HepG2 (cell line): ENCODE data around the gene TRIM54. TPM values are rescaled to one million over a fixed set of nuclear protein-coding genes. Genes with fewer than 3 reads are reported as not detected.

Source experiments
- ASH2L ChIP-seq: fragments of 300-600, 200-600 bp; sonication (generic); IDR thresholded peaks from 2 replicates; pipeline ENCODE4 v1.7.0; 2017; ENCODE audit warnings: low read depth, mild to moderate bottlenecking, moderate library complexity, mixed read lengths, low read length; ENCODE audit not compliant: insufficient read length
- ATM ChIP-seq: fragments of 450-650 bp; IDR thresholded peaks from 2 replicates; pipeline ENCODE4 v1.7.1; 2017; ENCODE audit warnings: mild to moderate bottlenecking, borderline replicate concordance
- MEF2D ChIP-seq: sonication (generic); formaldehyde crosslinking; IDR thresholded peaks from 2 replicates; pipeline ENCODE4 v1.5.1; 2020; ENCODE audit warnings: mild to moderate bottlenecking, missing genetic modification reagents
- TBL1XR1 ChIP-seq: fragments of 150-350 bp; IDR thresholded peaks from 2 replicates; pipeline ENCODE4 v1.6.1; 2014; ENCODE audit warnings: borderline replicate concordance, low read length; ENCODE audit not compliant: partially characterized antibody
- ZBTB42 ChIP-seq: sonication (generic); formaldehyde crosslinking; IDR thresholded peaks from 2 replicates; pipeline ENCODE4 v1.5.0; 2020; ENCODE audit warnings: mild to moderate bottlenecking, missing genetic modification reagents
- ZNF235 ChIP-seq: sonication (generic); formaldehyde crosslinking; IDR thresholded peaks from 2 replicates; pipeline ENCODE4 v1.8.1; 2023; ENCODE audit warnings: mild to moderate bottlenecking, missing genetic modification reagents, borderline replicate concordance
- ZNF577 ChIP-seq: sonication (generic); formaldehyde crosslinking; IDR thresholded peaks from 2 replicates; pipeline ENCODE4 v1.4.0; 2020; ENCODE audit warnings: mild to moderate bottlenecking, low read depth, missing genetic modification reagents, borderline replicate concordance
- polyA plus RNA-seq, 8 experiments: library from polyadenylated mRNA; depleted of rRNA in 3 of 8; stranded (reverse) in 7 of 8; unstranded in 1 of 8; fragments of >200 nt; fragmentation: Illumina TruSeq in 4 of 8; extraction: Trizol in 4 of 8; gene quantifications; 2 replicates each; pipeline versions ENCODE4 v1.2.1 to v1.2.3, GENCODE V29; 2011 to 2016; ENCODE audit warnings: low read depth in 4 of 8, missing spikeins in 1 of 8, mixed read lengths in 1 of 8; ENCODE audit not compliant: insufficient read depth in 1 of 8
- total RNA-seq, 5 experiments: library from RNA; depleted of rRNA; stranded (reverse); fragments of >200 nt; fragmentation: Illumina TruSeq; extraction: Trizol; gene quantifications; 2 replicates each; pipeline ENCODE4 v1.2.3, GENCODE V29; 2016; ENCODE audit warnings: low read depth in 1 of 5
- TF ChIP-seq, protein P1 (sequence below): sonication (generic); formaldehyde crosslinking; IDR thresholded peaks from one replicate; pipeline ENCODE4 v1.5.1; 2020; ENCODE audit warnings: mild to moderate bottlenecking, missing genetic modification reagents; ENCODE audit errors: not compliant biosample characterization
- TF ChIP-seq, protein P2 (sequence below): IDR thresholded peaks from 2 replicates; pipeline ENCODE4 v1.6.1; 2016; ENCODE audit warnings: low read depth
- TF ChIP-seq, protein P3 (sequence below): sonication (generic); formaldehyde crosslinking; conservative IDR thresholded peaks from 2 replicates; pipeline ENCODE4 v1.8.0; 2022; ENCODE audit warnings: missing genetic modification reagents
- TF ChIP-seq, protein P4 (sequence below): sonication (generic); IDR thresholded peaks from 2 replicates; pipeline ENCODE4 v1.6.1; 2016; ENCODE audit warnings: low read depth, borderline replicate concordance
- TF ChIP-seq, protein P5 (sequence below): sonication (generic); formaldehyde crosslinking; IDR thresholded peaks from 2 replicates; pipeline ENCODE4 v1.4.0; 2020; ENCODE audit warnings: missing genetic modification reagents, borderline replicate concordance

The TRIM54 gene
- total and polyA plus RNA-seq, 2 of the 13 experiments (the other 11 are each of a cell fraction or from before 2014, with no cell fraction given), result 0.07 to 0.13 TPM

DNA sequence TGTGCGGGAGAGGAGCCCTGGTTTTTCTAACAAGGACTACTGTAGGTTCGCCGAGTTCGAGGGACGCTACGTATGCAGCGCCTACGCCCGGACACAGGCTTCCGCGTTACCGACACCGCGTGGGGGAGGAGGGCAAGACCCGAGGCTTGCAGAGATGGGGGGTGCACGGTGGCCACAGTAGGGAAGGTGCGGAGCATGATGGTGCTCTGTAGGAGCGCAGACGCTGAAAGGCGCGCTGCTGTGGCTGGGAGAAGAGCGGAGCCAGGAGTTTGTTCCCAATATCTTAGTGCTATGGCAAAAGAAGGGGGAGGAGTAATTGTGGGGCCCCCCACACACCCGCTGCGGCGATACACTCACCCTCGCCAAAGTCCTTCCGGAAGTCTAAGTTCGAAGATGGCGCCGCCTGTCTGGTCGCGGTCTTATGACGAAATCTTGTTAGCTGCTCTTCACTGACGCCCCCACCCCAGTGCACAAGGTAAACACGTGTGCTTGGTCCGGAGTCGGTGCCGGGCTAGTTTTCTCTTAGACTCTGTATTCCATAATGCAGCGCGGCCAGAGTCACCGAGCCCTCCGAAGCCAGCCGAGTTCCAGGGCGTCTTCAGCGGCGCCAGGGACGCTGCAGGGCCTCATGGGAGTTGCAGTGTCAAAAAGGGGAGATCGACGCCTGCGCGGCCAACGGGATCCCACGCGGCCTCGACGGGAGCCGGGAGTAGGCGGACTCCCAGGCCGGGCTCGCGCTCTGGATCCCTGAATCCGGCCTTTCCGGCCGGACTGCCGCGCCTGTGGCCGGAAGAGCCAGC lies 74.4 kb downstream of the TRIM54 start, which contains the start of gene GTF3C2 (continued):
- TF ChIP-seq, protein P1, sequence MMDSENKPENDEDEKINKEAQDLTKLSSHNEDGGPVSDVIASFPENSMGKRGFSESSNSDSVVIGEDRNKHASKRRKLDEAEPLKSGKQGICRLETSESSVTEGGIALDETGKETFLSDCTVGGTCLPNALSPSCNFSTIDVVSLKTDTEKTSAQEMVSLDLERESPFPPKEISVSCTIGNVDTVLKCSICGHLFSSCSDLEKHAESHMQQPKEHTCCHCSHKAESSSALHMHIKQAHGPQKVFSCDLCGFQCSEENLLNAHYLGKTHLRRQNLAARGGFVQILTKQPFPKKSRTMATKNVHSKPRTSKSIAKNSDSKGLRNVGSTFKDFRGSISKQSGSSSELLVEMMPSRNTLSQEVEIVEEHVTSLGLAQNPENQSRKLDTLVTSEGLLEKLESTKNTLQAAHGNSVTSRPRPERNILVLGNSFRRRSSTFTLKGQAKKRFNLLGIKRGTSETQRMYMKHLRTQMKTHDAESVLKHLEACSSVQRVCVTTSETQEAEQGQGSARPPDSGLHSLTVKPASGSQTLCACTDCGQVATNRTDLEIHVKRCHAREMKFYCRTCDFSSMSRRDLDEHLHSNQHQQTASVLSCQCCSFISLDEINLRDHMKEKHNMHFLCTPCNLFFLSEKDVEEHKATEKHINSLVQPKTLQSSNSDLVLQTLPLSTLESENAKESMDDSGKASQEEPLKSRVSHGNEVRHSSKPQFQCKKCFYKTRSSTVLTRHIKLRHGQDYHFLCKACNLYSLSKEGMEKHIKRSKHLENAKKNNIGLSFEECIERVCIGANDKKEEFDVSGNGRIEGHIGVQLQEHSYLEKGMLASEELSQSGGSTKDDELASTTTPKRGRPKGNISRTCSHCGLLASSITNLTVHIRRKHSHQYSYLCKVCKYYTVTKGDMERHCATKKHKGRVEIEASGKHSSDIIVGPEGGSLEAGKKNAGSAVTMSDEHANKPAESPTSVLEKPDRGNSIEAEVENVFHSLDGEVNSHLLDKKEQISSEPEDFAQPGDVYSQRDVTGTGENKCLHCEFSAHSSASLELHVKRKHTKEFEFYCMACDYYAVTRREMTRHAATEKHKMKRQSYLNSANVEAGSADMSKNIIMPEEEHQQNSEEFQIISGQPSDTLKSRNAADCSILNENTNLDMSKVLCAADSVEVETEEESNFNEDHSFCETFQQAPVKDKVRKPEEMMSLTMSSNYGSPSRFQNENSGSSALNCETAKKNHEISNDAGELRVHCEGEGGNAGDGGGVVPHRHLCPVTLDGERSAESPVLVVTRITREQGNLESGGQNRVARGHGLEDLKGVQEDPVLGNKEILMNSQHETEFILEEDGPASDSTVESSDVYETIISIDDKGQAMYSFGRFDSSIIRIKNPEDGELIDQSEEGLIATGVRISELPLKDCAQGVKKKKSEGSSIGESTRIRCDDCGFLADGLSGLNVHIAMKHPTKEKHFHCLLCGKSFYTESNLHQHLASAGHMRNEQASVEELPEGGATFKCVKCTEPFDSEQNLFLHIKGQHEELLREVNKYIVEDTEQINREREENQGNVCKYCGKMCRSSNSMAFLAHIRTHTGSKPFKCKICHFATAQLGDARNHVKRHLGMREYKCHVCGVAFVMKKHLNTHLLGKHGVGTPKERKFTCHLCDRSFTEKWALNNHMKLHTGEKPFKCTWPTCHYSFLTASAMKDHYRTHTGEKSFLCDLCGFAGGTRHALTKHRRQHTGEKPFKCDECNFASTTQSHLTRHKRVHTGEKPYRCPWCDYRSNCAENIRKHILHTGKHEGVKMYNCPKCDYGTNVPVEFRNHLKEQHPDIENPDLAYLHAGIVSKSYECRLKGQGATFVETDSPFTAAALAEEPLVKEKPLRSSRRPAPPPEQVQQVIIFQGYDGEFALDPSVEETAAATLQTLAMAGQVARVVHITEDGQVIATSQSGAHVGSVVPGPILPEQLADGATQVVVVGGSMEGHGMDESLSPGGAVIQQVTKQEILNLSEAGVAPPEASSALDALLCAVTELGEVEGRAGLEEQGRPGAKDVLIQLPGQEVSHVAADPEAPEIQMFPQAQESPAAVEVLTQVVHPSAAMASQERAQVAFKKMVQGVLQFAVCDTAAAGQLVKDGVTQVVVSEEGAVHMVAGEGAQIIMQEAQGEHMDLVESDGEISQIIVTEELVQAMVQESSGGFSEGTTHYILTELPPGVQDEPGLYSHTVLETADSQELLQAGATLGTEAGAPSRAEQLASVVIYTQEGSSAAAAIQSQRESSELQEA (CRISPR knock-in tag), result peak; percentile 61
- TF ChIP-seq, protein P2, sequence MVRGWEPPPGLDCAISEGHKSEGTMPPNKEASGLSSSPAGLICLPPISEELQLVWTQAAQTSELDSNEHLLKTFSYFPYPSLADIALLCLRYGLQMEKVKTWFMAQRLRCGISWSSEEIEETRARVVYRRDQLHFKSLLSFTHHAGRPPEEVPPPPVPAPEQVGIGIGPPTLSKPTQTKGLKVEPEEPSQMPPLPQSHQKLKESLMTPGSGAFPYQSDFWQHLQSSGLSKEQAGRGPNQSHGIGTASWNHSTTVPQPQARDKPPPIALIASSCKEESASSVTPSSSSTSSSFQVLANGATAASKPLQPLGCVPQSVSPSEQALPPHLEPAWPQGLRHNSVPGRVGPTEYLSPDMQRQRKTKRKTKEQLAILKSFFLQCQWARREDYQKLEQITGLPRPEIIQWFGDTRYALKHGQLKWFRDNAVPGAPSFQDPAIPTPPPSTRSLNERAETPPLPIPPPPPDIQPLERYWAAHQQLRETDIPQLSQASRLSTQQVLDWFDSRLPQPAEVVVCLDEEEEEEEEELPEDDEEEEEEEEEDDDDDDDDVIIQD, result 0 out of 2 replicates have a peak, but pooled peaks have one; percentile 48
- 0 out of 2 replicates have a peak, but pooled peaks have one; percentile 19 for TF ChIP-seq ZBTB42 (CRISPR knock-in tag)
- TF ChIP-seq ZNF235 (CRISPR knock-in tag), result no peak
- TF ChIP-seq, protein P3, sequence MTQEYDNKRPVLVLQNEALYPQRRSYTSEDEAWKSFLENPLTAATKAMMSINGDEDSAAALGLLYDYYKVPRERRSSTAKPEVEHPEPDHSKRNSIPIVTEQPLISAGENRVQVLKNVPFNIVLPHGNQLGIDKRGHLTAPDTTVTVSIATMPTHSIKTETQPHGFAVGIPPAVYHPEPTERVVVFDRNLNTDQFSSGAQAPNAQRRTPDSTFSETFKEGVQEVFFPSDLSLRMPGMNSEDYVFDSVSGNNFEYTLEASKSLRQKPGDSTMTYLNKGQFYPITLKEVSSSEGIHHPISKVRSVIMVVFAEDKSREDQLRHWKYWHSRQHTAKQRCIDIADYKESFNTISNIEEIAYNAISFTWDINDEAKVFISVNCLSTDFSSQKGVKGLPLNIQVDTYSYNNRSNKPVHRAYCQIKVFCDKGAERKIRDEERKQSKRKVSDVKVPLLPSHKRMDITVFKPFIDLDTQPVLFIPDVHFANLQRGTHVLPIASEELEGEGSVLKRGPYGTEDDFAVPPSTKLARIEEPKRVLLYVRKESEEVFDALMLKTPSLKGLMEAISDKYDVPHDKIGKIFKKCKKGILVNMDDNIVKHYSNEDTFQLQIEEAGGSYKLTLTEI (CRISPR knock-in tag), result no peak
- peak; percentile 14 for TF ChIP-seq TBL1XR1
- TF ChIP-seq ZNF577 (CRISPR knock-in tag), result 0 out of 2 replicates have a peak, but pooled peaks have one; percentile 42
- TF ChIP-seq MEF2D, result peak; percentile 54; the same call in 1 of the 2 replicates
- TF ChIP-seq ASH2L, result peak; percentile 97
- no peak for TF ChIP-seq ATM
- TF ChIP-seq, protein P4, sequence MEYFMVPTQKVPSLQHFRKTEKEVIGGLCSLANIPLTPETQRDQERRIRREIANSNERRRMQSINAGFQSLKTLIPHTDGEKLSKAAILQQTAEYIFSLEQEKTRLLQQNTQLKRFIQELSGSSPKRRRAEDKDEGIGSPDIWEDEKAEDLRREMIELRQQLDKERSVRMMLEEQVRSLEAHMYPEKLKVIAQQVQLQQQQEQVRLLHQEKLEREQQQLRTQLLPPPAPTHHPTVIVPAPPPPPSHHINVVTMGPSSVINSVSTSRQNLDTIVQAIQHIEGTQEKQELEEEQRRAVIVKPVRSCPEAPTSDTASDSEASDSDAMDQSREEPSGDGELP, result peak; percentile 52; the same call in 1 of the 2 replicates
- TF ChIP-seq, protein P5, sequence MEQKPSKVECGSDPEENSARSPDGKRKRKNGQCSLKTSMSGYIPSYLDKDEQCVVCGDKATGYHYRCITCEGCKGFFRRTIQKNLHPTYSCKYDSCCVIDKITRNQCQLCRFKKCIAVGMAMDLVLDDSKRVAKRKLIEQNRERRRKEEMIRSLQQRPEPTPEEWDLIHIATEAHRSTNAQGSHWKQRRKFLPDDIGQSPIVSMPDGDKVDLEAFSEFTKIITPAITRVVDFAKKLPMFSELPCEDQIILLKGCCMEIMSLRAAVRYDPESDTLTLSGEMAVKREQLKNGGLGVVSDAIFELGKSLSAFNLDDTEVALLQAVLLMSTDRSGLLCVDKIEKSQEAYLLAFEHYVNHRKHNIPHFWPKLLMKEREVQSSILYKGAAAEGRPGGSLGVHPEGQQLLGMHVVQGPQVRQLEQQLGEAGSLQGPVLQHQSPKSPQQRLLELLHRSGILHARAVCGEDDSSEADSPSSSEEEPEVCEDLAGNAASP (CRISPR knock-in tag), result peak; percentile 53; the same call in 1 of the 2 replicates
